OCI-LY7 (cell line): ENCODE data around the gene TRIM8.

Experiments
- EZH2phosphoT487 ChIP-seq: fragments of 200-600 bp; sonication (generic); IDR thresholded peaks from 2 replicates; pipeline ENCODE4 v1.6.1; 2018; ENCODE audit warnings: low read depth, borderline replicate concordance, mild to moderate bottlenecking, mixed run types, antibody characterized with exemption, low read length, moderate library complexity, mixed read lengths
- TF ChIP-seq, protein P1 (sequence below): fragments of 200-600 bp; sonication (generic); conservative IDR thresholded peaks from 2 replicates; pipeline ENCODE4 v1.5.1; 2014; ENCODE audit warnings: mild to moderate bottlenecking, antibody characterized with exemption, low read length, moderate library complexity, mixed read lengths

- TF ChIP-seq, protein P1, sequence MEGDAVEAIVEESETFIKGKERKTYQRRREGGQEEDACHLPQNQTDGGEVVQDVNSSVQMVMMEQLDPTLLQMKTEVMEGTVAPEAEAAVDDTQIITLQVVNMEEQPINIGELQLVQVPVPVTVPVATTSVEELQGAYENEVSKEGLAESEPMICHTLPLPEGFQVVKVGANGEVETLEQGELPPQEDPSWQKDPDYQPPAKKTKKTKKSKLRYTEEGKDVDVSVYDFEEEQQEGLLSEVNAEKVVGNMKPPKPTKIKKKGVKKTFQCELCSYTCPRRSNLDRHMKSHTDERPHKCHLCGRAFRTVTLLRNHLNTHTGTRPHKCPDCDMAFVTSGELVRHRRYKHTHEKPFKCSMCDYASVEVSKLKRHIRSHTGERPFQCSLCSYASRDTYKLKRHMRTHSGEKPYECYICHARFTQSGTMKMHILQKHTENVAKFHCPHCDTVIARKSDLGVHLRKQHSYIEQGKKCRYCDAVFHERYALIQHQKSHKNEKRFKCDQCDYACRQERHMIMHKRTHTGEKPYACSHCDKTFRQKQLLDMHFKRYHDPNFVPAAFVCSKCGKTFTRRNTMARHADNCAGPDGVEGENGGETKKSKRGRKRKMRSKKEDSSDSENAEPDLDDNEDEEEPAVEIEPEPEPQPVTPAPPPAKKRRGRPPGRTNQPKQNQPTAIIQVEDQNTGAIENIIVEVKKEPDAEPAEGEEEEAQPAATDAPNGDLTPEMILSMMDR: peak; percentile 75
- no peak for TF ChIP-seq EZH2phosphoT487
These were observed 28.9 kb upstream of the TRIM8 start for GRCh38 chr10:102615361-102615760.
